Measurements from ENCODE around the gene CEP41. TPM values are rescaled to one million over a fixed set of nuclear protein-coding genes. Genes with fewer than 3 reads are reported as not detected.

CEP41 gene
- total and polyA plus RNA-seq, 2 of the 13 experiments (the other 11 are each of a cell fraction or from before 2014, with no cell fraction given): 8.7 to 9.0 TPM

DNA sequence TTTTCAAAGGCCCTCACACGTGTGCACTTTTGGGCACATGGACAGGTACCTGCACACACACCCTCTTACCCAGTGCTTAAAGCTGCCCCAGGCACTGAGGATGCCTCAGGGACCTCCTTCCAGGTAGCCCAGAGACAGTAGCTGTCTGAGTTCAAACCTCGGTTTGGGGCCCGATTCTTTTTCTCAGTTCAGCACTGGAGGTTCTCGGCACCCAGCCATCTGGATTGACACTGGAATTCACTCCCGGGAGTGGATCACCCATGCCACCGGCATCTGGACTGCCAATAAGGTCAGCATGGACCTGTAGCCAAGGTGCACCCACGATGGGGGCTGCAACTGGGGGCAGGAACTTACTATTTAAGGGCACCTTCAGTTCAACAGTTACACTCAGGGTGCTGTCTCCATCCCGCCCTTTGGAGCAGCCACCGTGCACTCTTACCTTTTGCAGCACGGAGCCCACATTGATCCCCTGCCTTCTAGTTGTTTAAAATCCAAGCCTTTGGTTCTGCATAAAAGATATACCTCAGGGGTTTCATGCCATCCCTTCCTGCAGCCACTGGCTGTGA, 78.5 kb downstream of the CEP41 start (continued):
- TF ChIP-seq, protein P1, sequence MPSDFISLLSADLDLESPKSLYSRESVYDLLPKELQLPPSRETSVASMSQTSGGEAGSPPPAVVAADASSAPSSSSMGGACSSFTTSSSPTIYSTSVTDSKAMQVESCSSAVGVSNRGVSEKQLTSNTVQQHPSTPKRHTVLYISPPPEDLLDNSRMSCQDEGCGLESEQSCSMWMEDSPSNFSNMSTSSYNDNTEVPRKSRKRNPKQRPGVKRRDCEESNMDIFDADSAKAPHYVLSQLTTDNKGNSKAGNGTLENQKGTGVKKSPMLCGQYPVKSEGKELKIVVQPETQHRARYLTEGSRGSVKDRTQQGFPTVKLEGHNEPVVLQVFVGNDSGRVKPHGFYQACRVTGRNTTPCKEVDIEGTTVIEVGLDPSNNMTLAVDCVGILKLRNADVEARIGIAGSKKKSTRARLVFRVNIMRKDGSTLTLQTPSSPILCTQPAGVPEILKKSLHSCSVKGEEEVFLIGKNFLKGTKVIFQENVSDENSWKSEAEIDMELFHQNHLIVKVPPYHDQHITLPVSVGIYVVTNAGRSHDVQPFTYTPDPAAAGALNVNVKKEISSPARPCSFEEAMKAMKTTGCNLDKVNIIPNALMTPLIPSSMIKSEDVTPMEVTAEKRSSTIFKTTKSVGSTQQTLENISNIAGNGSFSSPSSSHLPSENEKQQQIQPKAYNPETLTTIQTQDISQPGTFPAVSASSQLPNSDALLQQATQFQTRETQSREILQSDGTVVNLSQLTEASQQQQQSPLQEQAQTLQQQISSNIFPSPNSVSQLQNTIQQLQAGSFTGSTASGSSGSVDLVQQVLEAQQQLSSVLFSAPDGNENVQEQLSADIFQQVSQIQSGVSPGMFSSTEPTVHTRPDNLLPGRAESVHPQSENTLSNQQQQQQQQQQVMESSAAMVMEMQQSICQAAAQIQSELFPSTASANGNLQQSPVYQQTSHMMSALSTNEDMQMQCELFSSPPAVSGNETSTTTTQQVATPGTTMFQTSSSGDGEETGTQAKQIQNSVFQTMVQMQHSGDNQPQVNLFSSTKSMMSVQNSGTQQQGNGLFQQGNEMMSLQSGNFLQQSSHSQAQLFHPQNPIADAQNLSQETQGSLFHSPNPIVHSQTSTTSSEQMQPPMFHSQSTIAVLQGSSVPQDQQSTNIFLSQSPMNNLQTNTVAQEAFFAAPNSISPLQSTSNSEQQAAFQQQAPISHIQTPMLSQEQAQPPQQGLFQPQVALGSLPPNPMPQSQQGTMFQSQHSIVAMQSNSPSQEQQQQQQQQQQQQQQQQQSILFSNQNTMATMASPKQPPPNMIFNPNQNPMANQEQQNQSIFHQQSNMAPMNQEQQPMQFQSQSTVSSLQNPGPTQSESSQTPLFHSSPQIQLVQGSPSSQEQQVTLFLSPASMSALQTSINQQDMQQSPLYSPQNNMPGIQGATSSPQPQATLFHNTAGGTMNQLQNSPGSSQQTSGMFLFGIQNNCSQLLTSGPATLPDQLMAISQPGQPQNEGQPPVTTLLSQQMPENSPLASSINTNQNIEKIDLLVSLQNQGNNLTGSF (CRISPR knock-in tag; IDR thresholded peaks at IDR 0.05): no peak
- TF ChIP-seq, protein P2, sequence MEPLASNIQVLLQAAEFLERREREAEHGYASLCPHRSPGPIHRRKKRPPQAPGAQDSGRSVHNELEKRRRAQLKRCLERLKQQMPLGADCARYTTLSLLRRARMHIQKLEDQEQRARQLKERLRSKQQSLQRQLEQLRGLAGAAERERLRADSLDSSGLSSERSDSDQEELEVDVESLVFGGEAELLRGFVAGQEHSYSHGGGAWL (CRISPR knock-in tag; IDR thresholded peaks at IDR 0.05): no peak
- no peak for TF ChIP-seq SOX6 (IDR thresholded peaks at IDR 0.05)
- no peak for TF ChIP-seq SOX6 (CRISPR knock-in tag; IDR thresholded peaks at IDR 0.05)
- TF ChIP-seq RELA (CRISPR knock-in tag; IDR thresholded peaks at IDR 0.05): no peak
- no peak for TF ChIP-seq ZNF747 (CRISPR knock-in tag; IDR thresholded peaks at IDR 0.05; ENCODE audit: borderline replicate concordance)
- TF ChIP-seq PHF5A (CRISPR knock-in tag; IDR thresholded peaks at IDR 0.05; ENCODE audit: low read depth, unreplicated experiment): no peak
- no peak for TF ChIP-seq ZBTB21 (CRISPR knock-in tag; IDR thresholded peaks at IDR 0.05)

DNA sequence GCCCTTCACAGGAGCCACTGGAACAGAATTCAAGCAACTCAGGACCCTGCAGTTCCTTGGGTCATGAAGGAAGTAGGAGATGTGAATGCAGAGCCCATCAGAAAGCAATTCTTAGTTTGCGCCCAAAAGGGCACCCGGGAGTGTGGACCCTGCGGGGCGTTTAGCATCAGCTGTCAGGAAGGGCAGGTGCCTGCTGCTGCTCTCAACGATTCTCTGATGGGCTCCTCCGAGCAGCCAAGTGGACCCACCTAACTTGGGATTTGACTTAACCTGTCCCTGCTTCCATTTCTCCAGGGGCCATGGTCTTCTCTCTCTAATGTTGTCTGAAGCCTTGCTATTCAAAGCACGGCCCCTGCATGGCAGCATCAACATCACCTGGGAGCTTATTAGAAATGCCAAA, 79.1 kb downstream of the CEP41 start:
- no TSS peak for BruUV-seq (replicated peaks)
- no peak overlapping the region for H3K27ac ChIP-seq (ENCODE audit: extremely low read length, insufficient read depth, low read length)
- H3K27me3 ChIP-seq (ENCODE audit: control insufficient read depth in 1 of 2, insufficient read depth in 2 of 2, low read length in 2 of 2): peaks cover 1 to 24% of the 10 kb centered on the region in 2 experiments; a peak in 4 of 5 replicates
- ChIA-PET CTCF (ENCODE audit: low intra/inter-chr PET ratio, low total read pairs) (no interaction called here), POLR2A (no interaction called here)
- ATAC-seq (no peak), DNase-seq (ENCODE audit: low spot score) (no peak), FAIRE-seq (no peak)
- 20% methylated on average over 1 of the region's 7 CpGs for WGBS (ENCODE audit: low lambda C conversion rate)
- in situ Hi-C loops (cut with HindIII; ENCODE audit: extremely low pct_ligation_motif_present, low pct_unique_long_range_greater_than_20kb): no loop called here
- H3K79me2 ChIP-seq (ENCODE audit: insufficient read depth, low read length): no peaks in the 10 kb centered on the region
- no peak overlapping the region for H3K9ac ChIP-seq (ENCODE audit: insufficient read depth, low read depth, low read length)
- intact Hi-C loops (cut with micrococcal nuclease; ENCODE audit: unreplicated experiment): no loop called here
- no peaks in the 10 kb centered on the region for H3K36me3 ChIP-seq (replicated peaks in 1 of 2; ENCODE audit: control insufficient read depth in 1 of 2, insufficient read depth in 2 of 2, low read length in 2 of 2)
- H3K4me3 ChIP-seq (replicated peaks in 1 of 3; ENCODE audit: insufficient read depth in 1 of 3, low read depth in 2 of 3, low read length in 3 of 3): no peak overlapping the region
- peaks cover 30% of the 10 kb centered on the region for H3K4me1 ChIP-seq (ENCODE audit: insufficient read depth, low read length)
- H2AFZ ChIP-seq (ENCODE audit: low read length): no peak overlapping the region
- no peaks in the 10 kb centered on the region; the same call in 1 of the 2 replicates for H3K9me3 ChIP-seq (ENCODE audit: low read length)
- no peaks in the 10 kb centered on the region for H4K20me1 ChIP-seq (ENCODE audit: insufficient read depth, low read length)
- H3K4me2 ChIP-seq (ENCODE audit: low read depth, low read length): no peak overlapping the region
- TF ChIP-seq ZBTB1 (CRISPR knock-in tag; IDR thresholded peaks at IDR 0.05; ENCODE audit: borderline replicate concordance) (no peak), AKAP8 (CRISPR knock-in tag; IDR thresholded peaks at IDR 0.05) (no peak), ZNF547 (CRISPR knock-in tag; IDR thresholded peaks at IDR 0.05) (no peak)
- TF ChIP-seq, protein P3, sequence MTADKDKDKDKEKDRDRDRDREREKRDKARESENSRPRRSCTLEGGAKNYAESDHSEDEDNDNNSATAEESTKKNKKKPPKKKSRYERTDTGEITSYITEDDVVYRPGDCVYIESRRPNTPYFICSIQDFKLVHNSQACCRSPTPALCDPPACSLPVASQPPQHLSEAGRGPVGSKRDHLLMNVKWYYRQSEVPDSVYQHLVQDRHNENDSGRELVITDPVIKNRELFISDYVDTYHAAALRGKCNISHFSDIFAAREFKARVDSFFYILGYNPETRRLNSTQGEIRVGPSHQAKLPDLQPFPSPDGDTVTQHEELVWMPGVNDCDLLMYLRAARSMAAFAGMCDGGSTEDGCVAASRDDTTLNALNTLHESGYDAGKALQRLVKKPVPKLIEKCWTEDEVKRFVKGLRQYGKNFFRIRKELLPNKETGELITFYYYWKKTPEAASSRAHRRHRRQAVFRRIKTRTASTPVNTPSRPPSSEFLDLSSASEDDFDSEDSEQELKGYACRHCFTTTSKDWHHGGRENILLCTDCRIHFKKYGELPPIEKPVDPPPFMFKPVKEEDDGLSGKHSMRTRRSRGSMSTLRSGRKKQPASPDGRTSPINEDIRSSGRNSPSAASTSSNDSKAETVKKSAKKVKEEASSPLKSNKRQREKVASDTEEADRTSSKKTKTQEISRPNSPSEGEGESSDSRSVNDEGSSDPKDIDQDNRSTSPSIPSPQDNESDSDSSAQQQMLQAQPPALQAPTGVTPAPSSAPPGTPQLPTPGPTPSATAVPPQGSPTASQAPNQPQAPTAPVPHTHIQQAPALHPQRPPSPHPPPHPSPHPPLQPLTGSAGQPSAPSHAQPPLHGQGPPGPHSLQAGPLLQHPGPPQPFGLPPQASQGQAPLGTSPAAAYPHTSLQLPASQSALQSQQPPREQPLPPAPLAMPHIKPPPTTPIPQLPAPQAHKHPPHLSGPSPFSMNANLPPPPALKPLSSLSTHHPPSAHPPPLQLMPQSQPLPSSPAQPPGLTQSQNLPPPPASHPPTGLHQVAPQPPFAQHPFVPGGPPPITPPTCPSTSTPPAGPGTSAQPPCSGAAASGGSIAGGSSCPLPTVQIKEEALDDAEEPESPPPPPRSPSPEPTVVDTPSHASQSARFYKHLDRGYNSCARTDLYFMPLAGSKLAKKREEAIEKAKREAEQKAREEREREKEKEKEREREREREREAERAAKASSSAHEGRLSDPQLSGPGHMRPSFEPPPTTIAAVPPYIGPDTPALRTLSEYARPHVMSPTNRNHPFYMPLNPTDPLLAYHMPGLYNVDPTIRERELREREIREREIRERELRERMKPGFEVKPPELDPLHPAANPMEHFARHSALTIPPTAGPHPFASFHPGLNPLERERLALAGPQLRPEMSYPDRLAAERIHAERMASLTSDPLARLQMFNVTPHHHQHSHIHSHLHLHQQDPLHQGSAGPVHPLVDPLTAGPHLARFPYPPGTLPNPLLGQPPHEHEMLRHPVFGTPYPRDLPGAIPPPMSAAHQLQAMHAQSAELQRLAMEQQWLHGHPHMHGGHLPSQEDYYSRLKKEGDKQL (CRISPR knock-in tag; IDR thresholded peaks at IDR 0.05; ENCODE audit: low read depth): no peak

All from HepG2 (cell line).